HG03066 (cell line): Measurements from ENCODE around the gene ZNF764.
"Not testable (repeated sequence)": the region's sequence is repeated elsewhere in the genome, so short reads cannot be mapped to it uniquely, and the experiment has no call there.

Source experiments
- ATAC-seq: cut with Tn5 transposase; IDR thresholded peaks from one replicate; pipeline ENCODE4 v1.9.1; 2021; ENCODE audit warnings: low read depth; ENCODE audit not compliant: unreplicated experiment

ZNF764 gene

GRCh38 chr16:30551781-30552180, 6.4 kb downstream of the ZNF764 start:
- no peak for ATAC-seq

GRCh38 chr16:30548416-30549253, 9.5 kb downstream of the ZNF764 start:
- ATAC-seq, result no peak

- no peak for ATAC-seq
Measured at GRCh38 chr16:30546115-30546514, 12.1 kb downstream of the ZNF764 start.

GRCh38 chr16:30543067-30543466, 15.1 kb downstream of the ZNF764 start:
- ATAC-seq, result no peak

- no peak for ATAC-seq
Measured at GRCh38 chr16:30541502-30542329, 16.5 kb downstream of the ZNF764 start.

- ATAC-seq, result not testable (repeated sequence)
Measured at GRCh38 chr16:30540916-30541464, 17.2 kb downstream of the ZNF764 start.

- not testable (repeated sequence) for ATAC-seq
Measured at GRCh38 chr16:30539986-30540526, 18.1 kb downstream of the ZNF764 start.

GRCh38 chr16:30539000-30539964, 18.9 kb downstream of the ZNF764 start:
- ATAC-seq, result no peak

- ATAC-seq, result not testable (repeated sequence)
Measured at GRCh38 chr16:30536391-30537024, 21.7 kb downstream of the ZNF764 start.

GRCh38 chr16:30535777-30536190, 22.4 kb downstream of the ZNF764 start:
- ATAC-seq, result no peak

- ATAC-seq, result no peak
Measured at GRCh38 chr16:30535106-30535776, 22.9 kb downstream of the ZNF764 start.

GRCh38 chr16:30534368-30535105, 23.6 kb downstream of the ZNF764 start, which contains the start of gene ZNF747:
Gene ZNF747, minus strand, starts transcription at chr16:30534858. Its CDS starts 179 bp downstream, at chr16:30534679.
- ATAC-seq, result no peak

GRCh38 chr16:30533748-30534367, 24.3 kb downstream of the ZNF764 start:
- ATAC-seq, result no peak

GRCh38 chr16:30533146-30533522, 25.0 kb downstream of the ZNF764 start:
- ATAC-seq, result no peak

GRCh38 chr16:30532285-30533145, 25.7 kb downstream of the ZNF764 start:
- ATAC-seq, result no peak

GRCh38 chr16:30530163-30531037, 27.8 kb downstream of the ZNF764 start:
- ATAC-seq, result no peak
